GM13977 (cell line): ENCODE measurements around the gene LAMA3.
"Not testable (repeated sequence)": the region's sequence is repeated elsewhere in the genome, so short reads cannot be mapped to it uniquely, and the experiment has no call there.

Experiments
- DNase-seq: peaks from one replicate; pipeline ENCODE4 v3.0.0; 2012; ENCODE audit warnings: low spot score
- in situ Hi-C: fragments of 300-500 bp; cut with MboI; formaldehyde crosslinking; loops from one replicate; pipeline ENCODE4 v1.12.0; 2022; ENCODE audit warnings: low sequenced_read_pairs, low pct_unique_long_range_greater_than_20kb, mixed read lengths, inconsistent platforms; ENCODE audit not compliant: unreplicated experiment
- TF ChIP-seq, protein P1 (sequence below): IDR thresholded peaks from 2 replicates; pipeline ENCODE4 v1.5.1; 2012; ENCODE audit warnings: mild to moderate bottlenecking, control low read depth; ENCODE audit not compliant: insufficient read depth; ENCODE audit errors: extremely low read depth, missing control alignments

LAMA3 gene

DNA sequence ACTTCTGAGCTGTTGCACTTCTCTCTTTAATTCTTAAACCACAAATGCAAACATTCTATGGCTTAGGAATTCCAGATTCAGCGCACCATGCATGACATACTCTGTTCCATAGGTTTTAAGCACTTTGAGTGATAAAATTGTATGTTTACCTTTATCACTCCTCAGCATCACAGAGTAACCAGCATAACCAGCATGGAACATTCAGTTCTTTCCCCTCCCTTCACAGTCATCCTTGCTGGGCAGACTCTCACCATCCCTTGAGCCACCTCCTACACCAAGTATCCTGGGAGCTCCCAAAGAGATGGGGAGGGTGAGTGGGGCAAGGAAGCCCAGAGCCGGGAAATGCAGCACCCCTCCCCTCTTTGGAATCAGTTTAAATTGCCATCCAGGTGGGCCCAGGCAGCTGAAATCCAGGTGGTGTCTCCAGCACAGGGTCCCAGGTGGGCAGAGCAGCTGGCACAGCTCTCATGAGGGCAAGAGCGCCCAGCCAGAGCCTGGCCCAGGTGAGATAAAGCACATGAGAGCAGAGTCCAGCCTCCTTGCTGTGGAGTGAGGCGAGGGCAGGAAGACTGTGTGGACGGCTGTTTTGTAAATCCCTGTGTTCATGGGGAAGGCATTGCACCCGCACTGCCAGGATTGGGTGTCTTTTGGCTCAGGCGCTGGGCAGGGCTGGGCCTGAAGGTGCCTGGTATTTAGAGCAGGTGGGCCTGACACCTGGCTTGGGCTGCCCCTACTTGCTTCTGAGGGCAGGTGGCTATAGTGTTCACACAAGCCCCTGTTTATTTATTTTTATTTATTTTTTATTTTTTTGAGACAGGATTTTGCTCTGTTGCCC, 36.8 kb downstream of the LAMA3 start:
- TF ChIP-seq, protein P1, sequence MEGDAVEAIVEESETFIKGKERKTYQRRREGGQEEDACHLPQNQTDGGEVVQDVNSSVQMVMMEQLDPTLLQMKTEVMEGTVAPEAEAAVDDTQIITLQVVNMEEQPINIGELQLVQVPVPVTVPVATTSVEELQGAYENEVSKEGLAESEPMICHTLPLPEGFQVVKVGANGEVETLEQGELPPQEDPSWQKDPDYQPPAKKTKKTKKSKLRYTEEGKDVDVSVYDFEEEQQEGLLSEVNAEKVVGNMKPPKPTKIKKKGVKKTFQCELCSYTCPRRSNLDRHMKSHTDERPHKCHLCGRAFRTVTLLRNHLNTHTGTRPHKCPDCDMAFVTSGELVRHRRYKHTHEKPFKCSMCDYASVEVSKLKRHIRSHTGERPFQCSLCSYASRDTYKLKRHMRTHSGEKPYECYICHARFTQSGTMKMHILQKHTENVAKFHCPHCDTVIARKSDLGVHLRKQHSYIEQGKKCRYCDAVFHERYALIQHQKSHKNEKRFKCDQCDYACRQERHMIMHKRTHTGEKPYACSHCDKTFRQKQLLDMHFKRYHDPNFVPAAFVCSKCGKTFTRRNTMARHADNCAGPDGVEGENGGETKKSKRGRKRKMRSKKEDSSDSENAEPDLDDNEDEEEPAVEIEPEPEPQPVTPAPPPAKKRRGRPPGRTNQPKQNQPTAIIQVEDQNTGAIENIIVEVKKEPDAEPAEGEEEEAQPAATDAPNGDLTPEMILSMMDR, result no peak
- no peak for DNase-seq
- in situ Hi-C loops, result no loop called here

DNA sequence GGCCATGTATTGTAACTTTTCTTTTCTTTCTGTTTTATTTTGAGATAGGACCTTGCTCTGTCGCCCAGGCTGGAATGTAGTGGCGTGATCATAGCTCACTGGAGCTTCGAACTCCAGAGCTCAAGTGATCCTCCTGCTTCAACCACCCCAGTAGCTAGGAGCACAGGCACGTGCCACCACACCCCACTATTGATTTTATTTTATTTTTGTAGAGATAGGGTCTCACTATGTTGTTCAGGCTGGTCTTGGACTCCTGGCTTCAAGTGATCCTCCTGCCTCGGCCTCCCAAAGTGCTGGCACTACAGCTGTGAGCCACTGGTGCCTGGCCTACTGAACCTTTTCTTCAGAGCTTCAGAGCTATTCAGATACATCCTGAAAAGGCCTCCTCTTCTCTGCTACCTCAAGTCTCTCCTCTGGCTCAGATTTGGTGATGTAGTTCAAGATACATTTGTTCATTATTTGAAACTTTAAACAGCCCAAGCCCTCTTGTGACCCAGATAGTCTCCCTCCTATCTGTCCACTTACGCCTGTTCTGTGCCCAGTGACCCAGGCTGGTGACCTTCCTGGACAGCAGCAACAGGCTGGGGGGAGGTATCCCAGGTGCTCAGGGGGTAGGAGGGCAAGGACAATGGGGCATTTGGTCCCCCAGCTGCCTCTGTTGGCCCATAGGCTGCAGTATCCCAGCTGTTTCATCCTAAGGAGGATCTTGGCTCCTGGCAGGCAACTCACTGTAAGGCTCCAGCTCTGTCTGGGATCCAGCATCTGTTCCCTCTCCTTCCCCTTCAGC, 38.6 kb downstream of the LAMA3 start:
- TF ChIP-seq, protein P1, result no peak
- DNase-seq, result no peak
- in situ Hi-C loops, result no loop called here

DNA sequence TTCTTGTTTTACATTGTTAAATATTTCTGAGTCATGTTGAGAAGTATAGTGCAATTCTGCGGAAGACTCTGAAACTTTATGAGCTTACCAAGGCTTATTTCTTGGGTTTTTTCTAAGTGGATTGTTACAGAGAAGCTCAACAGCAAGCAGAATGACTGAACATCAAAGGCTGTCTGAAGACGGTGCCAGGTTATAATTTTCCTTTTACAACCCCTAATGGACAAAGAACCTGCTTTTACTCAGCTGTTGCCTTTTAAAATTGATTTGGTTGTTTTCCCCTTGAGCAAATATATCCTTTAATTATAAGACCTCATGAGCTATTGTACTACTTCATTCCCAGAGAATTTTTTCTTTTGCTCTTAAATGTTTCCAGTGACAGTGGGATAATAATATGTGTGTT, 41.6 kb downstream of the LAMA3 start:
- in situ Hi-C loops, result no loop called here
- TF ChIP-seq, protein P1, result no peak
- no peak for DNase-seq

DNA sequence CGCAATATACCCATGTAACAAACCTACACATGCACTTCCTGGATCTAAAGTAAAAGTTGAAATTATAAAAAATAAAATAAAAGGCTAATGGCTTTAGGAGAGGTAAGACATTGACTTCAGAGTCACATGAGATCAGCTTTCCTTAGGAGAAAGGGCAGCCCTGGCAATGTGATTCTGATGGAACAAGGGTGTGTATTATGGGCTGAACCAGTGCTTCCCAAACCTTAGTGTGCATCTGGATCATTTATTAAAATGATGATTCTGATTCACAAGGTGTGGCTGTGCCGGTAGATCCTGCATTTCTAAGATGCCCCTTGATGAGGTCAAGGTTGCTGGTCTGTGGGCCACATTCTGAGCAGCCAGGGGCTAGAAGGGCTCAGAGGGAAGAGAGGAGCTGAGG, 42.6 kb downstream of the LAMA3 start:
- in situ Hi-C loops, result no loop called here
- TF ChIP-seq, protein P1, result no peak
- DNase-seq, result no peak

DNA sequence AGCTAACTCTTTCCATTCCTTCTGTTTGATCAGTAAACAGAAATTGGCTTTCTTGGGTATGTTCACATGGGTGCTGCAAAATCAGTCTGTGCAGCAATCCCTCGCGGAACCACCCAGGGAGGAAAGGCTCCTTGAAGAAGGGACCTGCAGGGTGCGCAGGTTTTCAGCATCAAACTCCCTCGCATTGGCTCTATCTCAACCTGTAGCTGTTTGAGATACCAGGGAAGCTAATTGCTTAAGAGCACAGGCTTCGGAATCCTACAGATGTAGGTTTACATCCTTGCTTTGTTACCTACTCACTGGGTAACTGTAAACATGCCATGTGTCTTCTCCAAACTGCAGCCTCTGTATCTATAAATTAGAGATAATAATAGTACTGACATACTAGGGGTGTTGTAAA, 43.2 kb downstream of the LAMA3 start:
- in situ Hi-C loops, result no loop called here
- TF ChIP-seq, protein P1, result no peak
- no peak for DNase-seq

DNA sequence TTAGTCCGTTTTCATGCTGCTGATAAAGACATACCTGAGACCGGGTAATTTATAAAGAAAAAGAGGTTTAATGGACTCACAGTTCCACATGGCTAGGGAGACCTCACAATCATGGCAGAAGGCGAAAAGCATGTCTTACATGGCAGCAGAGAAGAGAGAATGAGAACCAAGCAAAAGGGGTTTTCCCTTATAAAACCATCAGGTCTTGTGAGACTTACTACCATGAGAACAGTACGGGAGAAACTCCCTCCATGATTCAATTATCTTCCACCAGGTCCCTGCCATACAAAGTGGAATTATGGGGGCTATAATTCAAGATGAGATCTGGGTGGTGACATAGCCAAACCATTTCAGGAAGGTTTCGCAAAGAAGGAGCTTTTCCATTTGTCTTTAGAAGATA, 44.0 kb downstream of the LAMA3 start:
- in situ Hi-C loops, DNase-seq: not testable (repeated sequence)

DNA sequence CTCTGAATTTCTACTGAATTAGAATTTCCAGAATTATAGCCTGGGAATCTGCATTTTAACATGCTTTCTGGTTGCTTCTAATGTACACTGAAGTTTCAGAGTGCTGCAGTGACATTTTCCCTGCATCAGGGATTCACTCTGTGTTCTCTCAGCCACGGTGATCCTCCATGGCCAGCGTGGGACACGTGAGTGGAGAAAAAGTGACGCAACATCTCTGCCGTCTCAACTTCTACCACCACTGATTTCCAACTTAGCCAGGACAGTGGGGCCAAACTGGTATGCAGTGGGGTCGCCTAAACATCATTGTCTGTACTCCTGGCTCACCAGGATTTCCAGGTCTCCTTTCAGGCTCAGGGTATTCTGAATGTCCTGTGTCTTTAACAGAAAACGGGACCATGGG, 44.6 kb downstream of the LAMA3 start:
- in situ Hi-C loops, result no loop called here

More for the DNA sequence above, 44.6 kb downstream of the LAMA3 start:
- TF ChIP-seq, protein P1, result no peak
- no peak for DNase-seq
